ENCODE data around the gene STK40. TPM values are rescaled to one million over a fixed set of nuclear protein-coding genes. Genes with fewer than 3 reads are reported as not detected.

STK40 gene
- polyA plus RNA-seq, 4 donors = 12.7 to 41.0 (median 25.3) TPM

DNA sequence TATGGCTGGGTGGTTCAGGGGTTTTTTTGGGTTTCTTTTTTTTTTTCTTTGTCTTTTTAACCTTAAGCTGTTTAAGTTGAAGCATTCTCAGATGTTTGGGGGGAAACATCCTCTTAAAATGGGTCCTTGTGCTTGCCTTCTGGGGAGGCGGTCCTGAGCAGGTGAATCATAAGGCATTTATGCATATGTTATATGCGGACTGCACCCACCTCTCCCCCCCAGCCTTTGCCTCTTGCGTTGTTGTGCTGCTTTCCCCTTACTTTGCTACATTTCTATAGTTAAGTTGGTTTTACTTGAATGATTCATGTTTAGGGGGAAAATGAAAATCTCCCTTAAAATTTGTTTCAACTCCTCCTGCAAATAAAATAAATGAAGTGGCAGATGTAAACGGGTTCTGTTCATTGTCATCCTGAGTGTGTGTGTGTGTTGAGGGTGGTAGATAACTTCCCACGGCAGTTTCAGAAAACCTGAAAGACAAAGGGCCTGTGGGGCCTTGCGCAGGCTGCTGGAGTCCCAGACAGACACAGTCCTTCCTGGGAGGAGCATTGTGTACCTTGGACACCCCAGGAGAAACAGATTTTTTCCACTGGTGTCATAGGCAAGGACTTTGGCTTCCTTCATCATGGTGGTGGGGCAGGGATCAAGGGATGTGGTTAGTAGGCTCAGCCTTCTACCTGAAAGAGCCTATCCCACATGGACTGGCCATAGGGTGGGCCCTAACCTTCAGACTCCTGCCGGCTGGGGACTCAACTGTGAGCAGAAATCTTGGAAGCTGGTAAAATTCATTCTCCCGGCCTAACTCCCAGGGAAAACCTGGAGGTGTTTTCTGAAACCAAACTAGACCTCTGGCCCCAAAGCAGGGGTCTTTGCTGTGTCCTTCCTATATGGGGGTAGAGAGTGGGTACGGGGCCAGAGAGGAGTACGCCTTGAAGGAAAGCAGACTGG, 80.5 kb downstream of the STK40 start:
- peak overlapping the region; percentile 88 to 100 (median 98) for H3K27ac ChIP-seq (ENCODE audit: low read depth in 1 of 3, low read length in 2 of 3)
- no peaks in the 10 kb centered on the region for H3K9me3 ChIP-seq (ENCODE audit: control insufficient read depth in 2 of 2, insufficient read depth in 1 of 2, low read depth in 1 of 2, low read length in 1 of 2)
- peaks cover 8 to 69% (median 12%) of the 10 kb centered on the region in 3 donors for H3K36me3 ChIP-seq (ENCODE audit: control insufficient read depth in 3 of 3, insufficient read depth in 2 of 3, low read depth in 1 of 3, low read length in 3 of 3)
- 55 to 70% (median 58%) methylated on average over 10 of the region's 10 CpGs for WGBS, 3 donors
- H3K4me3 ChIP-seq (ENCODE audit: low read depth in 1 of 3, low read length in 3 of 3) = peak overlapping the region in 1 of 3 donors; percentile 73
- H3K27me3 ChIP-seq (ENCODE audit: control insufficient read depth in 3 of 3, insufficient read depth in 3 of 3, low read length in 3 of 3) = no peaks in the 10 kb centered on the region
- FAIRE-seq (no peak), DNase-seq (peak; percentile 91 to 95)
- peaks cover 3 to 62% (median 8%) of the 10 kb centered on the region in 3 donors for H3K4me1 ChIP-seq (ENCODE audit: control insufficient read depth in 3 of 3, insufficient read depth in 2 of 3, low read depth in 1 of 3, low read length in 2 of 3)

DNA sequence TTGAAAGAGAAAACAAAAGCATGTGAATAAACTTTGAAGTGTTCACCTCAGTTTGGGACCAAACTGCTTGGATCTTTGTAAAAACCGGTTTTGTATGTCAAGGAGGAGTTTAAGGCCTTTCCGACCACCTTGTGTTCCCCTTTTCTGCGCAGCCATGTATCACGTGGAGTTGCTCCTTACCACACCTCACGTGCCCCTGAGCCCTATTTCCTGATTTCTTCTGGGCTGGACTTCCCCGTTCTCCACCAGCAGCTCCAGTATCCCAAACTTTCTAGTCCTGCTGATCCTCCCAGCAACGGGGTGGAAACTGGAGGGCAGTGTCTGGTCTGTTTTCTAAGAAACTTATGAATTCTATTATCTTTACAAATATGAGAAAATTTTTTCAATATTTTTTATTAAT, 81.2 kb downstream of the STK40 start:
- H3K9me3 ChIP-seq (ENCODE audit: control insufficient read depth in 2 of 2, insufficient read depth in 1 of 2, low read depth in 1 of 2, low read length in 1 of 2) = no peaks in the 10 kb centered on the region
- FAIRE-seq (no peak), DNase-seq (no peak)
- H3K4me1 ChIP-seq (ENCODE audit: control insufficient read depth in 3 of 3, insufficient read depth in 2 of 3, low read depth in 1 of 3, low read length in 2 of 3) = peaks cover 3 to 65% (median 8%) of the 10 kb centered on the region in 3 donors
- H3K4me3 ChIP-seq (ENCODE audit: low read depth in 1 of 3, low read length in 3 of 3) = no peak overlapping the region
- WGBS, 3 donors = 68 to 74% (median 73%) methylated on average over 7 of the region's 7 CpGs
- no peaks in the 10 kb centered on the region for H3K27me3 ChIP-seq (ENCODE audit: control insufficient read depth in 3 of 3, insufficient read depth in 3 of 3, low read length in 3 of 3)
- peaks cover 8 to 68% (median 12%) of the 10 kb centered on the region in 3 donors for H3K36me3 ChIP-seq (ENCODE audit: control insufficient read depth in 3 of 3, insufficient read depth in 2 of 3, low read depth in 1 of 3, low read length in 3 of 3)
- H3K27ac ChIP-seq (ENCODE audit: low read depth in 1 of 3, low read length in 2 of 3) = peak overlapping the region in 2 of 3 donors; percentile 35 to 98

DNA sequence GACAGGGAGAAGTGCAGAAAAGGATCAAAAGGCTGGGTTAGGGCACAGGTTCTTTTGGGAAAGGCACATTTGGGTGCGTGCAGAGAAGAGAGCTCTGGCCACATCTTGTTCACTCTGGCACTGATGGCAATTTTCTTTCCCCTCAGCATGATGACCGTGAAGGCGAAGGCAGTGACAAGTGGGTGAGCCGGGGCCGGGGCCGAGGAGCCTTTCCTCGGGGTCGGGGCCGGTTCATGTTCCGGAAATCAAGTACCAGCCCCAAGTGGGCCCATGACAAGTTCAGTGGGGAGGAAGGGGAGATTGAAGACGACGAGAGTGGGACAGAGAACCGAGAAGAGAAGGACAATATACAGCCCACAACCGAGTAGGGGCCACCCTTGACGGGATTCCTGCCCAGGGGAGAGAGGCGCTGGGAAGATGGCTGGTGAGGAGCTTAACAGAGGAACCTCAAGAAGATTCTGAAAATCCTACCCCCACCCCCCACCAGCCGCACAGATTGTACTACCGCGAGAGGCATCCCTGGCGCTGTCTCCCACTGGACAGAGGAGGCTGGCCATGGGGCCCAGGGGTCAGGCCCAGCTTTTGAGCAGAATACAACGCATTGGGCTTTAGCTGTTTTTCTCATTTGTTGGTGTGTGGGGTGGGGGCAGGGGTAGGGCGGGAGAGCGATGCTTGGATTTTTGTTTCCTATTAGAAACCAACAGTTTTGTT, 81.9 kb downstream of the STK40 start:
- 93 to 96% (median 95%) methylated on average over 22 to 23 of the region's 23 CpGs for WGBS, 3 donors
- DNase-seq = no peak
- no peaks in the 10 kb centered on the region for H3K9me3 ChIP-seq (ENCODE audit: control insufficient read depth in 2 of 2, insufficient read depth in 1 of 2, low read depth in 1 of 2, low read length in 1 of 2)
- peak overlapping the region in 1 of 3 donors; percentile 23 for H3K27ac ChIP-seq (ENCODE audit: low read depth in 1 of 3, low read length in 2 of 3)
- H3K4me3 ChIP-seq (ENCODE audit: low read depth in 1 of 3, low read length in 3 of 3) = no peak overlapping the region
- no peaks in the 10 kb centered on the region for H3K27me3 ChIP-seq (ENCODE audit: control insufficient read depth in 3 of 3, insufficient read depth in 3 of 3, low read length in 3 of 3)
- peaks cover 3 to 65% (median 8%) of the 10 kb centered on the region in 3 donors for H3K4me1 ChIP-seq (ENCODE audit: control insufficient read depth in 3 of 3, insufficient read depth in 2 of 3, low read depth in 1 of 3, low read length in 2 of 3)
- H3K36me3 ChIP-seq (ENCODE audit: control insufficient read depth in 3 of 3, insufficient read depth in 2 of 3, low read depth in 1 of 3, low read length in 3 of 3) = peaks cover 8 to 68% (median 12%) of the 10 kb centered on the region in 3 donors
- FAIRE-seq = no peak

DNA sequence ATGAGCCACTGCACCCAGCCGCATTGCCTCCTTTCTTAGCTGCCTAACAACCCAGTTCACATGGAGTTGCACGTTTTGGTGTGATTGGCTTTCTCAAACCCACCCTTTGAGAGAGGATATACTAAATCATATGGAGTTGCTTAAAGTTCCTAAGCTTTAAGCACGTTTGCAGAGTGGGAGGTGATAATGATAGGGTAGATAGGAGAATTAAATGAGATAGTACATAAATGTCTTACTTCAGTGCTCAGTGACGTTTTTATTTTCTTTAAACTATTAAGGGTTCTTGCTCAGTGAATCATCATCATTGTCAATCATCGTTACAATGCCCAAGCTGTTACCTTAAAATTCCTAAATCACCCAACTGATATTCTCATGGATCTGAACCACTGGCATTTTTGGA, 82.5 kb downstream of the STK40 start:
- peaks cover 3 to 65% (median 8%) of the 10 kb centered on the region in 3 donors for H3K4me1 ChIP-seq (ENCODE audit: control insufficient read depth in 3 of 3, insufficient read depth in 2 of 3, low read depth in 1 of 3, low read length in 2 of 3)
- no peak for DNase-seq
- FAIRE-seq = no peak
- no peak overlapping the region for H3K4me3 ChIP-seq (ENCODE audit: low read depth in 1 of 3, low read length in 3 of 3)
- no peak overlapping the region for H3K27ac ChIP-seq (ENCODE audit: low read depth in 1 of 3, low read length in 2 of 3)
- H3K36me3 ChIP-seq (ENCODE audit: control insufficient read depth in 3 of 3, insufficient read depth in 2 of 3, low read depth in 1 of 3, low read length in 3 of 3) = peaks cover 8 to 68% (median 18%) of the 10 kb centered on the region in 3 donors
- H3K9me3 ChIP-seq (ENCODE audit: control insufficient read depth in 2 of 2, insufficient read depth in 1 of 2, low read depth in 1 of 2, low read length in 1 of 2) = no peaks in the 10 kb centered on the region
- H3K27me3 ChIP-seq (ENCODE audit: control insufficient read depth in 3 of 3, insufficient read depth in 3 of 3, low read length in 3 of 3) = no peaks in the 10 kb centered on the region
- 79 to 81% (median 79%) methylated on average over 5 of the region's 5 CpGs for WGBS, 3 donors

DNA sequence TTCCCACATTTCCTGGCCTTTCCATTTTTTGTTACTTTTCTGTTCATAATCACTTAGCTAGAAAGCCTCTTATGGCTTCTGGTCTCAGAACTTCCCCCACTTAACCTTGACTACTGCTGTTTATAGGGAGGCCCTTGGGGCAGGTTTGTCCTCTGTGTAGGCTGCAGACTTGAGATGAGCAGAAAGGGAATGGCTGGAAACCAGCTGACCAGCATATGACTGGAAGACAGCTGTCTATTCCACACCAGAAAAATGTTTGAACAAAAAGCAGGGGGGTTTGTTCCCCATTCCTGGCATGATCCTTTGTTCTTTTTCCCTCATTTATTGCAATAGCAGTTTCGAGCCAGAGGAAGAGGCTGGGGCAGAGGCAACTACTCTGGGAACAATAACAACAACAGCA, 84.5 kb downstream of the STK40 start:
- DNase-seq (no peak), FAIRE-seq (no peak)
- no peaks in the 10 kb centered on the region for H3K27me3 ChIP-seq (ENCODE audit: control insufficient read depth in 3 of 3, insufficient read depth in 3 of 3, low read length in 3 of 3)
- H3K4me1 ChIP-seq (ENCODE audit: control insufficient read depth in 3 of 3, insufficient read depth in 2 of 3, low read depth in 1 of 3, low read length in 2 of 3) = peaks cover 1 to 55% (median 8%) of the 10 kb centered on the region in 3 donors
- 75 to 80% (median 77%) methylated on average over 1 of the region's 1 CpG for WGBS, 3 donors
- H3K9me3 ChIP-seq (ENCODE audit: control insufficient read depth in 2 of 2, insufficient read depth in 1 of 2, low read depth in 1 of 2, low read length in 1 of 2) = no peaks in the 10 kb centered on the region
- H3K36me3 ChIP-seq (ENCODE audit: control insufficient read depth in 3 of 3, insufficient read depth in 2 of 3, low read depth in 1 of 3, low read length in 3 of 3) = peaks cover 13 to 68% (median 20%) of the 10 kb centered on the region in 3 donors
- peak overlapping the region in 2 of 3 donors; percentile 72 to 92 for H3K27ac ChIP-seq (ENCODE audit: low read depth in 1 of 3, low read length in 2 of 3)
- H3K4me3 ChIP-seq (ENCODE audit: low read depth in 1 of 3, low read length in 3 of 3) = no peak overlapping the region

DNA sequence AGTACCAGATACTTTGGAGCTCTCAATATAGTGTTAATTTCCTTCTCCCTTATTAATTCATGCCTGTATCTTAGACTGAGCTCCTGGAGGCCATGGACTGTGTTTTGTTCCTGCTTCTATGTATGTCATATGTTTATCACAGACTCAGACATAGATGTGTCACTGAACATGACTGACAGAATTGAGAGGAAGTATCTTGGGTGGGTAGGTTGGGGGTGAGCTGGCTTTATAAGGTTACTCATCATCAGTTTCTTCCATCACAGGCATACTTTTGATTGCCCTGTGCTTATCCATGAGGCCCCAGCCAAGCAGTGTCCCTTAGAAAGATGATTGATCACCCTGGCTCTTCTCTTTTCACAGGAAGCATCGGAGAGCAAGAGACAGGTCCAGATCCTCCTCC, 85.2 kb downstream of the STK40 start:
- peaks cover 13 to 68% (median 20%) of the 10 kb centered on the region in 3 donors for H3K36me3 ChIP-seq (ENCODE audit: control insufficient read depth in 3 of 3, insufficient read depth in 2 of 3, low read depth in 1 of 3, low read length in 3 of 3)
- DNase-seq = no peak
- H3K4me1 ChIP-seq (ENCODE audit: control insufficient read depth in 3 of 3, insufficient read depth in 2 of 3, low read depth in 1 of 3, low read length in 2 of 3) = peaks cover under 1 to 48% (median 1%) of the 10 kb centered on the region in 3 donors
- no peak for FAIRE-seq
- no peaks in the 10 kb centered on the region for H3K27me3 ChIP-seq (ENCODE audit: control insufficient read depth in 3 of 3, insufficient read depth in 3 of 3, low read length in 3 of 3)
- 92 to 100% (median 100%) methylated on average over 1 of the region's 1 CpG for WGBS, 3 donors
- peak overlapping the region; percentile 9 to 92 (median 72) for H3K27ac ChIP-seq (ENCODE audit: low read depth in 1 of 3, low read length in 2 of 3)
- no peaks in the 10 kb centered on the region for H3K9me3 ChIP-seq (ENCODE audit: control insufficient read depth in 2 of 2, insufficient read depth in 1 of 2, low read depth in 1 of 2, low read length in 1 of 2)
- no peak overlapping the region for H3K4me3 ChIP-seq (ENCODE audit: low read depth in 1 of 3, low read length in 3 of 3)

DNA sequence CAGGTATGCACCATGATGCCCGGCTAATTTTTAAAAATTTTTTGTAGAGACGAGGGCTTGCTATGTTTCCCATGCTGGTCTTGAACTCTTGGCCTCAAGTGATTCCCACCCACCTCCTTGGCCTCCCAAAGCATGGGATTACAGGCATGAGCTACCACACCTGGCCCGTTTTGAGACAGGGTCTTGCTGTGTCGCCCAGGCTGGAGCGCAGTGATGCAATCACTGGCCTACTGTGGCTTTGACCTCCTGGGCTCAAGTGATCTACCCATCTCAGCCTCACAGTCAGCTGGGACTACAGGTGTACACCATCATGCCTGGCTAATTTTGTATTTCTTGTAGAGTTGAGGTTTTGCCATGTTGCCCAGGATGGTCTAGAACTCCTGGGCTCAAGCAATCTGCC, 87.1 kb downstream of the STK40 start:
- no peak overlapping the region for H3K27ac ChIP-seq (ENCODE audit: low read depth in 1 of 3, low read length in 2 of 3)
- H3K36me3 ChIP-seq (ENCODE audit: control insufficient read depth in 3 of 3, insufficient read depth in 2 of 3, low read depth in 1 of 3, low read length in 3 of 3) = peaks cover 13 to 64% (median 17%) of the 10 kb centered on the region in 3 donors
- H3K27me3 ChIP-seq (ENCODE audit: control insufficient read depth in 3 of 3, insufficient read depth in 3 of 3, low read length in 3 of 3) = no peaks in the 10 kb centered on the region
- H3K9me3 ChIP-seq (ENCODE audit: control insufficient read depth in 2 of 2, insufficient read depth in 1 of 2, low read depth in 1 of 2, low read length in 1 of 2) = no peaks in the 10 kb centered on the region
- WGBS, 3 donors = 91 to 97% (median 93%) methylated on average over 5 of the region's 5 CpGs
- peaks cover 0 to 33% (median 1%) of the 10 kb centered on the region in 3 donors for H3K4me1 ChIP-seq (ENCODE audit: control insufficient read depth in 3 of 3, insufficient read depth in 2 of 3, low read depth in 1 of 3, low read length in 2 of 3)
- DNase-seq (no peak), FAIRE-seq (no peak)
- H3K4me3 ChIP-seq (ENCODE audit: low read depth in 1 of 3, low read length in 3 of 3) = peak overlapping the region in 1 of 3 donors; percentile 9

DNA sequence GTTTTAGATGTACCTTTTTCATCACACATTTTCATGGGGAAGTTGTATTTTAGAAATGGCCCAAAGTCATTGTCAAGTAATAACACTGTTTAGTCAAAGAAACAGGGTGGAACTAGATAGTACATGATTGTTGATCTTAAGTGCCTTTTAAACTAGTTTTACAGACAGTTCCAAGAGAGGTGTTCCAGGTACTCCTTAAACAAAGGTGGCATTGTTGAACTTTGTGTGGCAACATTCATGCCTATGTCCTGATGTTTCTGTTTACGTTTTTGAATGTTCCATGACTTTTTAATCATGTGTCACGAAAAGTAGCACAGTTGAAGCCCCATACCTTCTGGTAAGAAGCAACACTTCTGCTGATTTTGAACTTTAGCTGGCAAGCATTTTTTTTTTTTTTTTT, 88.7 kb downstream of the STK40 start:
- no peak for FAIRE-seq
- DNase-seq = no peak
- no peaks in the 10 kb centered on the region for H3K27me3 ChIP-seq (ENCODE audit: control insufficient read depth in 3 of 3, insufficient read depth in 3 of 3, low read length in 3 of 3)
- WGBS, 3 donors = 55 to 79% (median 79%) methylated on average over 2 of the region's 2 CpGs
- H3K4me1 ChIP-seq (ENCODE audit: control insufficient read depth in 3 of 3, insufficient read depth in 2 of 3, low read depth in 1 of 3, low read length in 2 of 3) = peaks cover 0 to 21% (median 1%) of the 10 kb centered on the region in 3 donors
- H3K9me3 ChIP-seq (ENCODE audit: control insufficient read depth in 2 of 2, insufficient read depth in 1 of 2, low read depth in 1 of 2, low read length in 1 of 2) = no peaks in the 10 kb centered on the region
- H3K36me3 ChIP-seq (ENCODE audit: control insufficient read depth in 3 of 3, insufficient read depth in 2 of 3, low read depth in 1 of 3, low read length in 3 of 3) = peaks cover 16 to 60% (median 16%) of the 10 kb centered on the region in 3 donors
- no peak overlapping the region for H3K27ac ChIP-seq (ENCODE audit: low read depth in 1 of 3, low read length in 2 of 3)
- no peak overlapping the region for H3K4me3 ChIP-seq (ENCODE audit: low read depth in 1 of 3, low read length in 3 of 3)
